Measurements from ENCODE around the gene CD37.
"Not testable (repeated sequence)": the region's sequence is repeated elsewhere in the genome, so short reads cannot be mapped to it uniquely, and the experiment has no call there.

The CD37 gene

DNA sequence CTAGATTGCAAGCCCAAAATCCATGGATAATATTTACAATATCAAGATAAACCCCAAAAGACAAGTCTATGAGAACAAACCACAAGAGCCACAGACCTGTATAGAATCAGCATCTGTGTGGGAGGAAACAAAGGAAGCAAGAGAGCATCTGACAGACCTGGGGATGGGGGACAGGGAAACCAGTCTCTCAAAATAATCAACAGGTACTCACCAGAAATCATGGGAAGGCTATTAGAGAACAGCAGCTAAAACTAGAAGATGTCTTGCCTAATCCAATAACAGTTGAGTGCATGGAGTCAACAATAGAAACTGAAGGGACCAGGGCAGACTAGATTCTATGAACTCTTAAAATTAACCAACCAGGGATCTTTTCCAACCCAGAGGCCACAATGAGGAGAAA lies 18.9 kb upstream of the CD37 start:
- no peak overlapping the region for H3K27ac ChIP-seq (ENCODE audit: low read depth, low read length, poor library complexity, severe bottlenecking)
- no peaks in the 10 kb centered on the region for H4K20me1 ChIP-seq (ENCODE audit: insufficient read depth, low read length)
- H3K9me2 ChIP-seq (ENCODE audit: low read depth, low read length): no peaks in the 10 kb centered on the region
- H3K4me2 ChIP-seq (ENCODE audit: low read length): no peak overlapping the region
- no peak overlapping the region for H3K9ac ChIP-seq (ENCODE audit: low read length)
- H3K27me3 ChIP-seq (ENCODE audit: insufficient read depth, low read length): no peaks in the 10 kb centered on the region
- no peak overlapping the region for H2AFZ ChIP-seq (ENCODE audit: low read length)
- no peak for TF ChIP-seq EZH2 (IDR thresholded peaks at IDR 0.05; ENCODE audit: borderline replicate concordance, low read length)
- TF ChIP-seq, protein P1, sequence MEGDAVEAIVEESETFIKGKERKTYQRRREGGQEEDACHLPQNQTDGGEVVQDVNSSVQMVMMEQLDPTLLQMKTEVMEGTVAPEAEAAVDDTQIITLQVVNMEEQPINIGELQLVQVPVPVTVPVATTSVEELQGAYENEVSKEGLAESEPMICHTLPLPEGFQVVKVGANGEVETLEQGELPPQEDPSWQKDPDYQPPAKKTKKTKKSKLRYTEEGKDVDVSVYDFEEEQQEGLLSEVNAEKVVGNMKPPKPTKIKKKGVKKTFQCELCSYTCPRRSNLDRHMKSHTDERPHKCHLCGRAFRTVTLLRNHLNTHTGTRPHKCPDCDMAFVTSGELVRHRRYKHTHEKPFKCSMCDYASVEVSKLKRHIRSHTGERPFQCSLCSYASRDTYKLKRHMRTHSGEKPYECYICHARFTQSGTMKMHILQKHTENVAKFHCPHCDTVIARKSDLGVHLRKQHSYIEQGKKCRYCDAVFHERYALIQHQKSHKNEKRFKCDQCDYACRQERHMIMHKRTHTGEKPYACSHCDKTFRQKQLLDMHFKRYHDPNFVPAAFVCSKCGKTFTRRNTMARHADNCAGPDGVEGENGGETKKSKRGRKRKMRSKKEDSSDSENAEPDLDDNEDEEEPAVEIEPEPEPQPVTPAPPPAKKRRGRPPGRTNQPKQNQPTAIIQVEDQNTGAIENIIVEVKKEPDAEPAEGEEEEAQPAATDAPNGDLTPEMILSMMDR (IDR thresholded peaks at IDR 0.05; ENCODE audit: low read length): no peak
- H3K9me3 ChIP-seq (ENCODE audit: low read length): peaks cover 4% of the 10 kb centered on the region; the same call in 1 of the 2 replicates
- peaks cover 11% of the 10 kb centered on the region for H3K36me3 ChIP-seq (ENCODE audit: insufficient read depth, low read length)
- no peak overlapping the region for H3K4me3 ChIP-seq (ENCODE audit: low read depth, low read length, poor library complexity, severe bottlenecking)
- no peaks in the 10 kb centered on the region for H3K4me1 ChIP-seq (ENCODE audit: insufficient read depth, low read length, severe bottlenecking)
- H3F3A ChIP-seq (ENCODE audit: insufficient read depth, low read length): no peaks in the 10 kb centered on the region
- no peaks in the 10 kb centered on the region for H3K79me2 ChIP-seq (ENCODE audit: insufficient read depth, low read length)

DNA sequence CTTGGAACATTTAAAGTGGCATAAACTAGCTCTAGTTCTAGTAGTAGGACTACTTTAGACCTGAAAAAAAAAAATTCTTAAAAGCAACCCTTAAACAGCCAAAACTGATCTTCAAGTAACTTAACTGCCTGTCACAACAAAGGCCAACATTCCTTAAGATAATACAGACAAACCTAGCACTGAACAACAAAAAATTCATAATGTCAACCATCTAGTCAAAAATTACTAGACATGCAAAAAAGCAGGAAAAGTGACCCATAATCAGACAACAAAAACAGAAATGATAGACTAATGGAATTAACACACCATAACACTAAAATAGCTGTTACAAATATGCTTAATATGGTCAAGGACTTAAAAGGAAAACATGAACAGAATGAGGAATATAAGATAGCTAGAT lies 16.9 kb upstream of the CD37 start:
- Histone ChIP-seq H3K9me2 (ENCODE audit: low read depth, low read length) (no peaks in the 10 kb centered on the region), H2AFZ (ENCODE audit: low read length) (no peak overlapping the region), H3F3A (ENCODE audit: insufficient read depth, low read length) (0 out of 2 replicates have a peak, but pooled peaks cover 3% of the 10 kb centered on the region), H3K9ac (ENCODE audit: low read length) (no peak overlapping the region), H3K36me3 (ENCODE audit: insufficient read depth, low read length) (peaks cover 11% of the 10 kb centered on the region), H3K4me2 (ENCODE audit: low read length) (no peak overlapping the region), H3K79me2 (ENCODE audit: insufficient read depth, low read length) (no peaks in the 10 kb centered on the region), H3K4me1 (ENCODE audit: insufficient read depth, low read length, severe bottlenecking) (no peaks in the 10 kb centered on the region), H4K20me1 (ENCODE audit: insufficient read depth, low read length) (no peaks in the 10 kb centered on the region), H3K27ac (ENCODE audit: low read depth, low read length, poor library complexity, severe bottlenecking) (no peak overlapping the region), H3K9me3 (ENCODE audit: low read length) (peaks cover 7% of the 10 kb centered on the region; the same call in 1 of the 2 replicates), H3K27me3 (ENCODE audit: insufficient read depth, low read length) (no peaks in the 10 kb centered on the region), H3K4me3 (ENCODE audit: low read depth, low read length, poor library complexity, severe bottlenecking) (no peak overlapping the region)
- no peak for TF ChIP-seq EZH2 (IDR thresholded peaks at IDR 0.05; ENCODE audit: borderline replicate concordance, low read length)
- TF ChIP-seq, protein P1 (IDR thresholded peaks at IDR 0.05; ENCODE audit: low read length): no peak

GRCh38 chr19:49324801-49325576 lies 10.2 kb upstream of the CD37 start, which contains the start of gene SLC6A16:
Gene SLC6A16, minus strand, starts transcription at chr19:49325191. Its CDS starts 13,844 bp downstream, at chr19:49311347.
- Histone ChIP-seq H3K4me2 (ENCODE audit: low read length) (peak within 1 kb of the TSS; percentile 64), H2AFZ (ENCODE audit: low read length) (no peak within 1 kb of the TSS)

DNA sequence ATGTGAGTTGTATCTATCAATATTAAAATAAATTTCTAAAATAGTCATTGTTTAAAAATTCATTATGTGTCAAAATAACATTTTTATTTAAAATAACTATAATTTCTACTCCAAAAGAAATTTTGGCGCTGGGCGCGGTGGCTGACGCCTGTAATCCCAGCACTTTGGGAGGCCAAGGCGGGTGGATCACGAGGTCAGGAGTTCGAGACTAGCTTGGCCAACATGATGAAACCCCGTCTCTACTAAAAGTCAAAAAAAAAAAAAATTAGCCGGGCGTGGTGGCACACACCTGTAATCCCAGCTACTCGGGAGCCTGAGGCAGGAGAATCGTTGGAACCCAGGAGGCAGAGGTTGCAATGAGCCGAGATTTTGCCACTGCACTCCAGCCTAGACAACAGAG lies 9.4 kb upstream of the CD37 start:
- peak overlapping the region; percentile 64 for H3K4me2 ChIP-seq (ENCODE audit: low read length)
- H3F3A ChIP-seq (ENCODE audit: insufficient read depth, low read length); H3K79me2 ChIP-seq (ENCODE audit: insufficient read depth, low read length); H3K9ac ChIP-seq (ENCODE audit: low read length); H4K20me1 ChIP-seq (ENCODE audit: insufficient read depth, low read length); H3K27me3 ChIP-seq (ENCODE audit: insufficient read depth, low read length); H3K4me3 ChIP-seq (ENCODE audit: low read depth, low read length, poor library complexity, severe bottlenecking); H3K9me3 ChIP-seq (ENCODE audit: low read length); H3K9me2 ChIP-seq (ENCODE audit: low read depth, low read length); H2AFZ ChIP-seq (ENCODE audit: low read length): not testable (repeated sequence)
- peaks cover 14% of the 10 kb centered on the region; the same call in 1 of the 2 replicates for H3K36me3 ChIP-seq (ENCODE audit: insufficient read depth, low read length)
- H3K27ac ChIP-seq (ENCODE audit: low read depth, low read length, poor library complexity, severe bottlenecking): peak overlapping the region; percentile 96
- peaks cover 52% of the 10 kb centered on the region for H3K4me1 ChIP-seq (ENCODE audit: insufficient read depth, low read length, severe bottlenecking)

More at GRCh38 chr19:49324801-49325576, 10.2 kb upstream of the CD37 start, which contains the start of gene SLC6A16:
- Histone ChIP-seq H3K9me3 (ENCODE audit: low read length) (peaks cover 8% of the 10 kb centered on the region; the same call in 1 of the 2 replicates), H3K4me3 (ENCODE audit: low read depth, low read length, poor library complexity, severe bottlenecking) (no peak within 1 kb of the TSS), H3K9ac (ENCODE audit: low read length) (no peak within 1 kb of the TSS), H3F3A (ENCODE audit: insufficient read depth, low read length) (0 out of 2 replicates have a peak, but pooled peaks cover 3% of the 10 kb centered on the region), H4K20me1 (ENCODE audit: insufficient read depth, low read length) (no peaks in the 10 kb centered on the region), H3K79me2 (ENCODE audit: insufficient read depth, low read length) (no peaks in the 10 kb centered on the region), H3K4me1 (ENCODE audit: insufficient read depth, low read length, severe bottlenecking) (peaks cover 44% of the 10 kb centered on the region), H3K27me3 (ENCODE audit: insufficient read depth, low read length) (no peaks in the 10 kb centered on the region), H3K27ac (ENCODE audit: low read depth, low read length, poor library complexity, severe bottlenecking) (peak within 1 kb of the TSS; percentile 96), H3K9me2 (ENCODE audit: low read depth, low read length) (no peaks in the 10 kb centered on the region), H3K36me3 (ENCODE audit: insufficient read depth, low read length) (peaks cover 9% of the 10 kb centered on the region; the same call in 1 of the 2 replicates)
- TF ChIP-seq, protein P1 (IDR thresholded peaks at IDR 0.05; ENCODE audit: low read length): no peak
- TF ChIP-seq EZH2 (IDR thresholded peaks at IDR 0.05; ENCODE audit: borderline replicate concordance, low read length): no peak
